BJ (cell line): ENCODE measurements around the gene MYCBPAP. TPM values are rescaled to one million over a fixed set of nuclear protein-coding genes. Genes with fewer than 3 reads are reported as not detected.

Experiments used
- CTCF ChIA-PET: fragments of 350-600 bp; formaldehyde crosslinking; extraction: SDS; loops from one replicate; lab custom pipeline; 2021; ENCODE audit warnings: antibody characterized with exemption, inconsistent platforms; lab: Yijun Ruan, JAX
- POLR2A ChIA-PET: fragments of 300-600 bp; sonication (Branson Sonifier 250); formaldehyde crosslinking; extraction: SDS; loops from one replicate; lab custom pipeline; 2021; ENCODE audit warnings: antibody characterized with exemption; lab: Charles Lee
- DNase-seq: peaks from one replicate; pipeline ENCODE4 v3.0.0-alpha.2; 2011; ENCODE audit warnings: low read depth
- H3K27me3 ChIP-seq: 2 replicates; pipeline ENCODE4 v1.6.0; 2011; ENCODE audit warnings: low read length; ENCODE audit not compliant: control insufficient read depth, insufficient read depth
- H3K36me3 ChIP-seq: 2 replicates; pipeline ENCODE4 v1.5.1; 2011; ENCODE audit warnings: low read length; ENCODE audit not compliant: control insufficient read depth, insufficient read depth
- H3K4me3 ChIP-seq: 2 replicates; pipeline ENCODE4 v1.5.1; 2011; ENCODE audit warnings: low read depth, mild to moderate bottlenecking, control low read depth, low read length
- CTCF ChIP-seq: IDR thresholded peaks from 2 replicates; pipeline ENCODE4 v1.5.1; 2011; ENCODE audit warnings: low read depth, mild to moderate bottlenecking, control low read depth, inconsistent platforms, low read length, moderate library complexity; ENCODE audit not compliant: insufficient read depth
- polyA plus RNA-seq: library from polyadenylated mRNA; depleted of rRNA; stranded (reverse); fragments of >200 nt; gene quantifications from 2 replicates; pipeline ENCODE4 v1.2.3, GENCODE V29; 2011

Gene MYCBPAP
- polyA plus RNA-seq, 1 experiment, result 0.67 TPM

DNA sequence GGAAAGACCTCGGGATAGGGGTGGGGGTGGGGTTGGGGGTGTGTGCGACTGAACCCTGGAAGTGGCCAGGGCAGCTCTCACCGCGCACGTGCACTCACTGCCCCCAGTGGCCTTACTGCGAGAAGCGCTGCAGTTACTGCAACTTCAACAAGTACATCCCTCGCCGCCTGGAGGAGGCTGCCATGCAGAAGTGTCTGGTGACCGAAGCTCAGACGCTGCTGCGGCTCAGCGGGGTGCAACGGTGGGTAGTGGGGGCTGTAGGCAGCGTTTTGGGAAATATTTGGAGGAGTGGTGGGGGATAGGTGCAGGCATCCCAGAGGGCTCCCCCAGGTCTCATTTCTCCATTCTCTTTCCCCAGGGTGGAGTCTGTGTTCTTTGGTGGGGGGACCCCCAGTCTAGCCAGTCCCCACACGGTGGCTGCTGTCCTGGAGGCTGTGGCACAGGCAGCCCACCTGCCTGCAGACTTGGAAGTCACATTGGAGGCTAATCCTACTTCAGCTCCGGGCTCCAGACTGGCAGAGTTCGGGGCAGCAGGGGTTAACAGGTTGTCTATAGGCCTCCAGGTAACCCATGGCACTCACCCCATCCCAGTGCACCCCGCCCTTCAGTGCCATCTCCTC is 28.6 kb upstream of the MYCBPAP start:
- ChIA-PET POLR2A (interaction anchor here (0.5 to 0.6 kb wide), 2 partner anchors 221 to 276 kb away, joined by 3 read pairs; no protein-coding TSS in a partner anchor), CTCF (interaction anchor here (0.5 to 2.6 kb wide), 32 partner anchors 9 to 245 kb away, joined by 3 to 27 read pairs (median 4); partner anchors contain the start of genes CHAD, EPN3 and LRRC59)
- H3K27me3 ChIP-seq, result peaks cover 2% of the 10 kb centered on the region; the same call in 1 of the 2 replicates
- peak overlapping the region; percentile 55 for H3K4me3 ChIP-seq
- peak; percentile 66 for TF ChIP-seq CTCF
- peaks cover 7% of the 10 kb centered on the region for H3K36me3 ChIP-seq
- DNase-seq, result no peak

GRCh38 chr17:50480142-50480764 is 28.0 kb upstream of the MYCBPAP start:
- Histone ChIP-seq H3K27me3 (peaks cover 2% of the 10 kb centered on the region; the same call in 1 of the 2 replicates), H3K4me3 (no peak overlapping the region), H3K36me3 (peaks cover 10% of the 10 kb centered on the region)
- POLR2A ChIA-PET, result interaction anchor here (0.5 kb wide), 1 partner anchor 275 kb away, joined by 3 read pairs; no protein-coding TSS in a partner anchor
- no peak for TF ChIP-seq CTCF
- CTCF ChIA-PET, result interaction anchor here (0.9 to 2.1 kb wide), 18 partner anchors 8 to 213 kb away, joined by 3 to 27 read pairs (median 4); partner anchors contain the start of gene LRRC59
- DNase-seq, result no peak

DNA sequence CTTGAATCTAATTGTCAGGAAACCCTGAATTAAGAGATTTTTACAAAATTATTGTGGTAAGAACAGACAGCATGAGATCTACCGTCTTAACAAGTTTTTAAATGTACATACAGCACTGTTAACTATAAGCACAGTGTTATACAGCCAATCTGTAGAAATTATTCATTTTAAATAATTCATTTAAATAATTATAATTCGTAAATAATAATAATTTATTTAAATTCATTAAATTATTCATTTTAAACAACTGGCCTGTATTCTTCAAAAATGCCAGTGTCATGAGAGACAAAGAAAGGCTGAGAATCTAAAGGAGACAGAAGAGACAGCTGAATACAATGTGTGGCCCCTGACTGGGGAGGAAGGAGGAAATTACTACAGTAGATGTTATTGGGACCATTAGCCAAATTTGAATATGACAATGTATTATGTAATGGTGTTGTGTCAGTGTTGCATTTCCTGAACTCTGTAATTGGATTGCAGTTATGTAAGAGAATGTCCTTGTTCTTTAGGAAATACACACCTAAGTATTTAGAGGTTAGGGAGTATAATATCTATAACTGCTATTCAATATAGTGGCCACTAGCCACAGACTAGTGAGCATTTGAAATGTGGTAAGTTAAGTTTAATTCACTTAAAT is 27.3 kb upstream of the MYCBPAP start:
- Histone ChIP-seq H3K27me3 (peaks cover 2% of the 10 kb centered on the region; the same call in 1 of the 2 replicates), H3K4me3 (no peak overlapping the region), H3K36me3 (peaks cover 10% of the 10 kb centered on the region)
- ChIA-PET CTCF (interaction anchor here (0.7 to 3.3 kb wide), 9 partner anchors 13 to 361 kb away, joined by 3 to 13 read pairs (median 3); partner anchors contain the start of gene CHAD), POLR2A (no interaction called here)
- no peak for TF ChIP-seq CTCF
- DNase-seq, result no peak

- TF ChIP-seq CTCF, result no peak
- no peak for DNase-seq
- CTCF ChIA-PET, result interaction anchor here (0.5 to 3.3 kb wide), 21 partner anchors 12 to 554 kb away, joined by 3 to 14 read pairs (median 3); partner anchors contain the start of gene CHAD
- Histone ChIP-seq H3K36me3 (peaks cover 10% of the 10 kb centered on the region), H3K27me3 (no peaks in the 10 kb centered on the region), H3K4me3 (no peak overlapping the region)
- POLR2A ChIA-PET, result no interaction called here
These were observed 26.6 kb upstream of the MYCBPAP start for GRCh38 chr17:50481648-50482047.
